Measurements from ENCODE around the gene MEG3.
A peak's percentile ranks its signal among the peaks of the same experiment; 100 is the strongest.

Gene MEG3

DNA sequence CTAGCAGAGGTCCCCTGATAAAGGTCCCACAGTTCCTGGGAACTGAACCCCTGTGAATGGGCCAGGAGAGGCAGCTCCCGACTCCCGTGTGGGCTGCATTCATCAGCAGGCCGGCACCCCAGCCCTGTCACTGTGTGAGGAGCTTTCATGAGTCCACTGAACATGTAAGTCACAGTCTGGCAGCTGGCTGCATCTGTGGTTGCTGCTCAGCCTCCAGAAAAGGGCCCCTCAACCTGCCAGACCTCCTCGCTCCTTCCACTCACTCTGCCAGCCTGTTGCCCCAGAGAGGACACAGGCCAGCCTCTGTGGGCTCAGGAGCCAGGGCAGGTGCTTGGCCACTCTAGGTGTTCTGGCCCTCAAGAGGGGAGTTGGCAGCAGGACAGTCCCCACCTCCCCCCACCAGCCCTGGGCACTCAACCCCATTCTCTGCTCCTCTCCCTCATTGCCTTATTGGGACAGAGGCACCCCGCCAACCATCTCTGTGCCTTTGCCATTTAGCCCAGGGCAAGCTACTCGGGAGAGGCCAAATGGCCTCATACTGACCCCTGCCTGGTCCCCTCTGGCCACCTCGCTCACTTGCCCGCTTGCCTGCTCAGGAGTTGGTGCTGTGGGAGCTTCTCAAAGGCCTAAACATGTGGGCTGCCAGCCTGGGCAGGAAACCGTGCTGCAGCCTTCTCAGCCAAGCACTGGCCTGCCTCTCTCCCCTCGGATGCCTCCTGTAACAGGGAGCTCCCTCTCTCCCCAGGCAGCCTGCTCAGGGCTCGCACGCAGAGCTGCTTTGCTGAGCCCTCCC, 75.7 kb downstream of the MEG3 start:
- DNase-seq: no peak

GRCh38 chr14:100902295-100903133, 76.6 kb downstream of the MEG3 start:
- peak; percentile 59 for DNase-seq

GRCh38 chr14:100903134-100903468, 77.2 kb downstream of the MEG3 start:
- DNase-seq: no peak

DNA sequence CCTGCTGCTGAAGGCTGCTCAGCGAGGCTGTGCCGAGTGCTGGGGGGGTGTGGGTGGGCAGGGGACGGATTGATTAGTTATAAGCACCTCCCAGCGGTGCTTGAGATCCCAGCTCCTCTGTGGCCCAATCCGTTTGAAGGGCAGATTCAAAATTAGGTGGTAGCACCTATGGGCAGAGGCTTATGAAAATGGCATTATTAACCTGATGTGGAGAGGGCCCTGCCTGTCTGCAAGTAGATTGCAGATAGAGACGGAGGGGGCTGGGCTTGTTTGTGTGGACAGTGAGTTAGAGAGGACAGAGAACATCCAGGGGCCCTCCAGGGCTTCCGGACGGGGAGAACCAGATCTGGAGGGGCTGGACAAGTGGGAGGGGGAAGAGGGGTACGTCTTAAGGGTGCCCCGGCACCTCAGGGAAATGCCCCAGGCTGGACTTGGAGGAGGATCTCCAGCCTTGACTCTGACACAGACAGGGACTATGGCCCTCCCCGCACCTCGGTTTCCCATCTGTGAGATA, 77.8 kb downstream of the MEG3 start, which contains the start of gene RTL1:
RTL1 (minus strand) TSS at position 51 of the 514 bp plus-strand sequence. CDS start 18,934 bp downstream, outside the sequence.
- DNase-seq: peak; percentile 35

DNA sequence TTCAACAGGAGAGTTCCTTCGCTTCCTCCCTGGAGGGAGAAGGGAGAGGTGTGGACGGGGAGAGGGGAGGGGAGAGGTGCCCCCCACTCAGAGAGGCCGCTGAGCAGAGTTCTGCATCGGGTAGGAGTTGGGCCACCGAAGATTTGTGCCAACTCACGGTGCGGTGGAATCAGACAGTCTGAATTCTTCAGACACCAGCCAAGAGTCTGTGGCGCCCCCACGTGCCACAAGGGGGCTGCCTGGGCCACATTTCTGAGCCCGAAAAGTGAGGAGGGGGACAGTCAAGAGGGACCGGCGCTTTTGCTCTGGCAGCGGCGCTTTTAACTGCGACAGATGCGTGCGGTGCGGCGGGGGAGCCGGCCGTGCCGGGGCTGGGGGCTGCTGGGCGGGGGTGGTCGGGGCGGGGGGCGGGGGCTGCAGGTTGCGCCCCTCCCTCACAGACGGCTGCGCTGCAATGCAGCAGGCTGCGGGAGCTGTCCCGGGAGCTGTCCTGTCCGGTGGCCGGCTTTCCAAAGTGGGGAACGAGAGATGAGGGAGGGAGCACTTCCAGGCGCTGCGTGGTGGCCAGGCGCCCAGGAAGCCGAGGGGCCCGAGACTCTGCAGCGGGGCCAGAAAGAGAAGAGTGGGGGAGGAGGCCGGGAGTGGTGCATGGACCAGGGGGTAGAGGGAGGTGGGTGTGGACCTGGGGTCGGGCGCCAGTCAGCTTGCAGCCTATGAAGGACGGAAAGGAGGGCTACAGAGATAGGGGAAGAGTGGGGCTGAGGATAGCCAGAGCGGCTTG, 78.6 kb downstream of the MEG3 start:
- peak; percentile 80 for DNase-seq

DNA sequence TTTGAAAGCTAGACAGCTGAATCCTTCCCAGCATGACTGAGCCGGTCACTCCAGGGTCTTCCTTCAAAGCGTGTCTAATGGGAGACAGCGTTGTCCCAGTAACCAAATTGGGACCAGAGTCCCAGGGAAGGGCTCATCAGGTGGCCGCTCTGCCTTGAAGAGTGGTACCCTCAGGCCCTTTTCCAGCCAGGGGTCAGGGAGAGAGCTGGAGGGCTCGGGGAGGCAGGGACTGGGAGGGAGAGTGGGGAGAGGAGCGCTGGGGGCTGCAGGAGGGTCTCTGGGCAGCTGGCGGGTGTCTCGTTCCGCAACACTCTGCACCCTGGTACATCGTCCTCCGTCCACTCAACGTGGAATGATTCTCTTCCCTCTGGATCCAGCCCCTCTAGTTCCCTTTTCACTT, 79.2 kb downstream of the MEG3 start:
- DNase-seq: no peak

DNA sequence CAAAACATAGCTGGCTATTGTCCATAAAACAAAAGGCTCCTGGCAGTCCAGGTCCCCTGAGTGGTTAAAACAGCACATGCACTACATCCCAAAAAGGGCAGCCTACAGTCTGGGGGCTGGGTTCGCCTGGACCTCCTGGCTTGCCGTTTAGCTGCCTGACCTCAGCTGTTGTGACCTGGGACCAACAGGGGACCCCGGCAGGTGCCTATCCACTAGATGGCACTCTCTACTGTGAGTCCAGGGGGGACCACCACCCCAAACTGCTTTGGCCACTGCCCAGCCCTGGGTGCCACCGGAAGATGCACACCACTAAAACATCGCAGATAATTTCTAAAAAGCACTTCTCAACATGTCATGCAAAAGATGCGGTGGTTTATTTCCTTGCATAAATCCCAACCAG, 80.5 kb downstream of the MEG3 start:
- DNase-seq: no peak

DNA sequence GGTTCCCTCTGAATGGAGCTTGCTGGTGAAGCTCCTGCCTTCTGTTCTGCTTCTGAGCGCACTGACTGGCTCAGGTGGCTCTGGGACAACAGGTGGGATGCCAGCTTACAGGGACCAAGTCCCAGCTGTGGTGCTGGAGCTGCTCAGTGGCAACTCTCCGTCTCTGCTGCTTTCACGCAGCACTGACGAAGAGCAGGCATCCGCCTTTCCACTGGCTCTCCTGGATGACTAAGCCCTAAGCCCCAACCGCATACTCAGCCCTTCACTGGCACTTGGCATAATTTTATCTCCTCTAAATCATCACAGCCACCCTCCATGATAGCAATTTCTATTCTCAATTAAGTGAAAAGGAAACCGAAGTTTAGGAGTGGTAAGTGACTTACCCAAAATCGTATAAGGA, 81.3 kb downstream of the MEG3 start:
- no peak for DNase-seq

DNA sequence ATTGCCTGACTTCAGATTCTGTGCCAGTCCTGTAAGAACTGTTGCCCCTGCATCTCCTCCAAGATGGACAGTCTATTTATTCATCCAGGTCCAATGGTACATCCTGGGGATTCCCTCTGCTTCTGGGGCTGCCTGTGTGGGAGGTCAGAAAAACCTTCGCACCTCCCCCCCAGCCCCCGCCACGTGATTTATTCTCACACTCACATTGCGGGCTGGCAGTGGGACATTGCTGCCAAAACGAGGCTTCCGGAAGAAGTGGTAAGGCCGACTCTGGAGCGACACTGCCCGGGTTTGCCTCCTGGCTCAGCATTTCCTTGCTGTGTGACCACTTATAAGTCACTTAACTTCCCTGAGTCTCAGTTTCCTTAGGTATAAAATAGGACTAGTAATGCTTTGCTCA, 83.5 kb downstream of the MEG3 start:
- DNase-seq: no peak
